Suprapubic skin (tissue), 4 donors: ENCODE results near the gene ANKRD30A.

ENCODE experiments used
- CTCF ChIP-seq, 2 donors: fragments of 200-600 bp in 1 of 2; fragments of 450-650 bp in 1 of 2; sonication (generic) in 1 of 2; IDR thresholded peaks; one replicate each; pipeline ENCODE4 v1.5.1; 2016 to 2019; ENCODE audit warnings: antibody characterized with exemption in 2 of 2, mild to moderate bottlenecking in 1 of 2, moderate library complexity in 1 of 2
- EP300 ChIP-seq: sonication (generic); formaldehyde crosslinking; IDR thresholded peaks from one replicate; pipeline ENCODE4 v1.6.1; 2017; ENCODE audit warnings: antibody characterized with exemption
- POLR2A ChIP-seq, 2 donors: fragments of 450-650 bp; IDR thresholded peaks; one replicate each; pipeline ENCODE4 v1.6.1; 2017; ENCODE audit warnings: antibody characterized with exemption in 2 of 2, mild to moderate bottlenecking in 2 of 2, moderate library complexity in 2 of 2
- POLR2AphosphoS5 ChIP-seq, 3 donors: sonication (generic); formaldehyde crosslinking; IDR thresholded peaks; one replicate each; pipeline ENCODE4 v1.6.1; 2017; ENCODE audit warnings: antibody characterized with exemption in 3 of 3

GRCh38 chr10:37268266-37268665 is 142.9 kb downstream of the ANKRD30A start:
- TF ChIP-seq CTCF (IDR thresholded peaks at IDR 0.05) (no peak), POLR2A (IDR thresholded peaks at IDR 0.05) (no peak), POLR2AphosphoS5 (IDR thresholded peaks at IDR 0.05) (no peak), EP300 (no peak)
